22Rv1 (cell line): ENCODE results near the gene CCDC34.

Experiments used
- H3K27ac ChIP-seq: fragments of 450-650 bp; 2 replicates; pipeline ENCODE4 v1.5.1; 2017
- CTCF ChIP-seq: fragments of 450-650 bp; IDR thresholded peaks from 2 replicates; pipeline ENCODE4 v1.5.1; 2017; ENCODE audit warnings: mild to moderate bottlenecking
- ZFX ChIP-seq: fragments of 450-650 bp; IDR thresholded peaks from 2 replicates; pipeline ENCODE4 v1.6.1; 2017; ENCODE audit warnings: antibody characterized with exemption, borderline replicate concordance

CCDC34 gene

GRCh38 chr11:27315836-27316235 lies 47.2 kb downstream of the CCDC34 start:
- TF ChIP-seq ZFX, result no peak

GRCh38 chr11:27313157-27313821 lies 49.7 kb downstream of the CCDC34 start:
- H3K27ac ChIP-seq, result no peak overlapping the region
- TF ChIP-seq ZFX (no peak), CTCF (no peak)

More at GRCh38 chr11:27315836-27316235, 47.2 kb downstream of the CCDC34 start:
- H3K27ac ChIP-seq, result no peak overlapping the region

GRCh38 chr11:27312110-27312509 lies 50.9 kb downstream of the CCDC34 start:
- TF ChIP-seq CTCF, result no peak
- no peak for TF ChIP-seq ZFX

GRCh38 chr11:27310707-27311106 lies 52.3 kb downstream of the CCDC34 start:
- TF ChIP-seq ZFX (no peak), CTCF (no peak)
- no peak overlapping the region for H3K27ac ChIP-seq

More at GRCh38 chr11:27312110-27312509, 50.9 kb downstream of the CCDC34 start:
- H3K27ac ChIP-seq, result no peak overlapping the region

- no peak overlapping the region for H3K27ac ChIP-seq
- TF ChIP-seq CTCF, result no peak
- no peak for TF ChIP-seq ZFX
Measured at GRCh38 chr11:27310182-27310581, 52.8 kb downstream of the CCDC34 start.

- no peak overlapping the region for H3K27ac ChIP-seq
- no peak for TF ChIP-seq CTCF
- no peak for TF ChIP-seq ZFX
Measured at GRCh38 chr11:27309046-27309445, 54.0 kb downstream of the CCDC34 start.

GRCh38 chr11:27307232-27307631 lies 55.8 kb downstream of the CCDC34 start:
- TF ChIP-seq CTCF, result no peak

GRCh38 chr11:27305751-27306150 lies 57.3 kb downstream of the CCDC34 start:
- TF ChIP-seq CTCF (no peak), ZFX (no peak)
- no peak overlapping the region for H3K27ac ChIP-seq

More at GRCh38 chr11:27307232-27307631, 55.8 kb downstream of the CCDC34 start:
- H3K27ac ChIP-seq, result no peak overlapping the region
